Measurements from ENCODE around the gene TIRAP.

Gene TIRAP

DNA sequence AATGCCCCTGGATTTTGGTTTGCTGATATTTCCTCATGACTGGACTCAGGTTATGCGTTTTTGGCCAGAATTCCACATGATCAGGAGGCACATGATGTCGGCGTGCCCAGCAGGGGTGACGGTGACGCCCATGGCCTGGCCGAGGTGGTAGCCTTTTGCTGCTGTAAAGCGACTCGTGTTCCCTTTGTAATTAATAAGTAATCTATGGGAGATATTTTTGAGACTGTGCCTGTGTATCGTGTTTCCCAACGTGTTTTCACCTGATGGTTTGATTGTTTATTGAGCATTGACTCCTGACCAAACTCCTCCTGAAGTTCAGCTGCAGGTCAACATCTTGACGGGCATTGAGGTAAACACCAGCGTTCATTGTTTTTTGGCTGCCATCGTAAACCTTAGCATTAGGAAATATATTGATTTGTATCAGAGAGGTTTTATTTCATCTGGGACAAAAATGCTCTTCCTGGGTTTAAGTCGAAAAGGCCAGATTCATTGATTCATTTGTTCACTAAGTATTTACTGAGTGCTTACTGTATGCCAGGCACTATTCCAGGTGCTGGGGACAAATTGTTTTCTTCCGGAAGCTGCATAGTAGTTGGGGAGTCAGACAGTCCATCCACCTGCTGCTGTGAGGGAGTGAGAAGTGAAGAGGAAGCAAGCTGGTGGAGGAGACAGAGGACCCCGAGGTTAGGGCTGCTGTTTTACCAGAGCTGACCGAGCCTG is 44.5 kb downstream of the TIRAP start:
- no peak for DNase-seq

DNA sequence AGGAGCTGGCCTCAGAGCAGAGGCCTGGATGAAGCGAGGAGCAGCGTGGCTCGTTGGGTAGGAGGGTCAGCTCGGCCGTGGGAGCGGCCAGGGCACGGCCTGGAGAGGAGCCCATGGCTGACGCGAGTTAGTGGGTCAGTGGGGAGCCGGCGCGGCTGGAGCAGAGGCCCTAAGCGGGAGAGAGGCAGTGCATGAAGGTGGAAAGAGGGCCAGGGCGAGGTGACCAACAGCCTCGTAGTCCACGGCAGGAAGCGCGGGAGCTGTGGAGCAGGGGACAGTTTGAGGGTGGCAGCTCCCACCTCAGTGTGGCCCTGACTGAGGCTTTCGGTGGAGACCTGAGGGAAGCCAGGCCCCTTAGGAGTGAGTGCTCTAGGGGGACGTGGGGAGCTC is 45.1 kb downstream of the TIRAP start:
- no peak for DNase-seq

DNA sequence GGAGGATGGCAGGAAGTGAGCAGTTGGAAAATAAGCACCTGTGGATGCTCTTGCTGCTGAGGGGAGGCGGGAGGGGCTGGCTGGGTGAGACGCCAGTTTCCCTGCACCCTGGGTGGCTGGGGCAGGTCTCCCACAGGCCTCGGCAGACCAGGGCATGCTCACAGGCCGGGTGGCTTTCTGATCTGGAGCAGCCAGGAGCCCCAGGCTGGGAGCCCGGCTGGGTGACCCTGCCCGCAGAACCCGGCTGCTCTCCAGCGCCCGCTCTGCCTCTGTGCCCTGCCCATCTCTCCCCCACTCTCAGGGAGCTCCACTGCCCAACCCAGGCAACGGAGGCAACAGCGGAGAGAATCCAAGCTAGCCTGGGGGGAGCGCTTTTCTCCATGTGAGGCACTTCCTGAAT is 45.6 kb downstream of the TIRAP start:
- DNase-seq, result no peak

DNA sequence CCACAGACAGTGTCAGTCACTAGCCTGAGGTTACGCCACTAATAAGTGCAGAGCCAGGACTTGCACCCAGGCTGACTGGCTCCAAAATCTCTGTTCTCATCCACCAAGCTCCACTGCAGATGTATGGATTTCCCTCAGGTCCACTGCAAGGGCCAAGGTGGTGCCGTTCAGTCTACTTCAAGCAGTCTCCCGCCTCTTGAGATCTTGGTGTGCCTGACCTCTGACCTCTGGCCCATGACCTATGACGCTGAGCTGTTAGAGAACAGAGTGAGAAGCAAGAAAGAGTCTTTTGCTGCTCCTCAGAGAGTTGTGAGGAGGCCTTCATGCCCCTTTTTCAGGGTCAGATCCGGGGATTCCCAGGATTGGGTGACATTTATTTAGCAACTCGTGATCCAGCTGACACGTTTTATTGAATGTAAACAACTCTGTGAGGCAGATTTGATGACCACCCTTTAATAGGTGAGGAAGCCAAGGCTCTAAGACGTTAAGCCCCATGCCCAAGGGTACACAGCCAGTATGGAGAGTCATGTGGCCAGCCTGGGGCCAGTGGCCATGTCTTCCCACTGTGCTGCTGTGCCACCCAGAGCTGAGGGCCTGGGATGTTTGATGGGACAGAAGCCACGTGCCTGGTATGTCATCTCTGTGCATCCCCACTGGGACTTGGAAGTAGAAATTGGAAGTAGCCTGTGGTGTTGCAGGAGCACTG is 46.2 kb downstream of the TIRAP start:
- no peak for DNase-seq

DNA sequence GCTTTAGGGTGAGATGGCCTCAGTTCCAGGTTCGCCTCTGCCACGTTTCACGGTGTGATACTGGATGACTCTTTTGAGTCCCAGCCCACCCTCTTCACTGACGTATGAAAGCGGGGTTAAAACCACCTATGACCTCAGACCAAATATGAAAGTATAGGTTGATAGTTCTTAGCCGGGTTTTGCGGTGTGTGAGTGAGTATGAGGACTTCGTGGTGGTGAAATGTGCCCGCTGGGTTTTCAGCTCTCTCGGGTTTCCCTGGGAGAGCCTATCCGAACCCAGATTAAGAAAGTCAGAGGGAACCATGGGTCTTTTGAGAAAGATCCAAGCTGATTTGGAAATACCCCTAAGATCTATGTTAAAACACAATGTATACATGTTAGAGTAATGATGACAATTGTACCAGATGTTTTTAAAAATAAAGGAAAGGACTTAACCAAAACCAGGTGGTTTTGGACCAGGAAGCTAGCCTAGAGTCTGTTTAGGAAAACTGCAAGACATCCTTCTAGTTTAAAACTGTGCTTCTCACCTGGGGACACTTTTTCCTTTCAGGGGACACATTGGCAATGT is 46.8 kb downstream of the TIRAP start:
- no peak for DNase-seq

DNA sequence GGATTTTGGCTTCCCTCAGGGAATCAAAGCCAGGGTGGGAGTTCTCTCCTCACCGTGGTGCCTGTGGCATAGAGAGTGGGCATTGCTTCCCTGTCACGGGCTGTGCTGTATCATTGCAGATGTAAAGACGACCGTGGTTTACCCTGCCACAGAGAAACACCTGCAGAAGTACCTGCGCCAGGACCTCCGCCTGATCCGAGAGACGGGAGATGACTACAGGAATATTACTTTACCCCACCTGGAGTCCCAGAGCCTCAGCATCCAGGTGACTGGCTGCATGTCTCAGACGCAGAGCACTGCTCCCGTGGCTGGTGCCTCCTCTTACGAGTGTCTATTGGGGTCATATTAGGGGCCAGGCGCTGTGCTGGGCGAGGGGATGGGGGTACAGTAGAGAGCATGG is 48.4 kb downstream of the TIRAP start:
- no peak for DNase-seq

DNA sequence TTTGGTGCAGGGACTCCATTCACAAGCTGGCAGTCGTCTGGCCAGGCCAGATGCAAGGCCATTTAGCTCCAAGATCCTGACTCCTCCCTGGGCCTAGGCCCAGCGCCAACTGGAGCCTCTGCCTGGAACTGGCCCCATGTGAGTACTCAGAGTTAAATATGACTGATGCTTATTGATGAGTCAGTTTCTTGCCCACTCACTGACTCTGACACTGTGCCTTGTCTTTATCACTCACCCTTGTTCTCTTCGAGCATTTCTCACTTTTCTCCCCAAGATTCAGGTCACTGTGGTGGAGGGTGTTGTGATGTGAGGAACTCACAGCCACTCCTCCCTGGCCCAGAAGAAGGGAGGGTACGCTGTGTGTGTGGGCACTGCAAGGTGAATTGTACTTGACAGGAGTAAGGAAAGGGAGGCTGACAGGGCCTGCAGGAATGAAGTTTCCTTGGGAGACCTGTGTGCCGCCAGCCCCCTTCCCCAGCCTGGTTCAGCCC is 49.4 kb downstream of the TIRAP start:
- no peak for DNase-seq

DNA sequence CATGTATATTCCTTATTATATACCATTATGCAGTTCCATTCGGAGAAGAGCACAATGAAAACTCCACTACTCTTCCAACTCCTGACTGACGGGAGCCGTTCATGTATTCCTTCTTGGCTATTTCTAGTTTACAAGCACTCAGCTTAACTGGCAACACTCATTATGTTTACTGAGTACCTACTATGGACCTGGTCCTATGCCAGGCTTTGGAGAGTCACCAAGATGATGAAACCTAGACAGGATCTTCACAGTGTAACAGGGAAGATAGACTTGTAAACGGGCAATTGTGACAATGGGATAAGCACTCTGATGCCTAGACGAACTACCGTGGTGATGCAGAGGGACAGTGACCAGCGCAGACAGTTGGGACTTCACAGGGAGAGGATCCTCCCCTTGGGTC is 50.2 kb downstream of the TIRAP start:
- DNase-seq, result no peak

DNA sequence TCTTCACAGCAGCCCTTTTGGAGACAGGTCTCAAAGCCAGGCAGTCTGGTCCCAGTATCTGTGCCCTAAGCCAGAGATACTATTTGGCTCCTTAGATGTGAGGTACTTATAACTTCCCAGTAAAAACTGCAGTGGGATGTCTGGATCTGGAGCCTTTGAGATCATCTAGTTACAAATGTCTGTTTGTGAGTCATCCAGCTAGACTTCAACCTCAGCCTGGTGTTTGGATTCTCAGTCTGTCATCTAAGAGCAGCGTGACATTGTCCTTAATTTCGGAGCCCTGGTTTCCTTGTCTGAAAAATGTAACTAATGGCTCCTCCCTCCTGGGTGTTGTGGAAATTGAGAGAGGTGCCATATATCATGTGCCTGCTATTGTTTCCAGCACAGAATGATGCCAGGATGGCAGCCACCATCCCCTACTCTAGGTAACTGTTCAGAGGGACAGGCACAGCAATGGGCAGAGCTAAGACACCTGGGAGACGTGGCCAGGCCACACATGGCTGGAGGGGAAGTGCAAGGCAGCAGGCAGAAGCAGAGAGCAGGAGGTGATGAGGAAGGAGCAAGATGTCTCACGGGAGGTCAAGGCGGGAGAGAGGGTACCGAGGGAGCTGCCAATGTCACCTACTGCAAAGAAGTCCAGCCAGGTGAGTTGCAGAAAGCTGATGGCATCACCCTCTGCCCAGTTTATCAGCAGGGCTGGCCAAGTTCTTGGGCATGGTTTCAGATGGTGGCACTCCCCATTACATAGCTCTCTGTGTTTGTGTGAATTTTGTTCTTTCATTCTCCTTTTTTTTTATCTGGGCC is 52.0 kb downstream of the TIRAP start:
- no peak for DNase-seq

DNA sequence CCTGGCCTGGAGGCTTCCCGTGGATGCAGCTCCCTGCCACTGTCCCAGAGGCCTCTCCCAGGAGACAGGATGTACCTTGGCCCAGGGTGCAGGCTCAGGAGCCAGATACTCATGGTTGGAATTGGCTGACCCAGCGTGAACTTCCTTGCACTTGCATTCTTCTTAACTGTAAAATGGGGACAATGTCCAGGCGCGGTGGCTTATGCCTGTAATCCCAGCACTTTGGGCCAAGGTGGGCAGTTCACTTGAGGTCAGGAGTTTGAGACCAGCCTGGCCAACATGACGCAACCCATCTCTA is 52.5 kb downstream of the TIRAP start:
- no peak for DNase-seq

DNA sequence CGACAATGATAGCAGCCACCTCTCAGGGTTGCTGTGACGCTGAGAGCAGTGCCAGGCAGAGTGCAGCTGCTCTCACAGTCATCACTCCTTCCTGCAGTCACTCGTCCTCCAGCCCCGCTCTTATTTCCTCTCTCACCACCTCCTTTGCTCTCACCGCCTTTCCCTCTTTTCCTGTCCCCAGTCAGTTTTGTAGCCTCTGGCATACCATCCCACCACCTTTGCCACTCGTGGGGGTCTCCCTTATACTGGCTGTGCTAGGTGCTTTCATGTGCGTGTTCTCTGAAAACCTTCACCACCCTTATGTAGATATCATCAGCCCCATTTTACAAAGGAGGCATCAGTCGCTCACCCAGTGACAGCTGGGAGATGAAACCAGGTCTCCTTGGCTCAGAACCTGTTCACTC is 53.2 kb downstream of the TIRAP start:
- DNase-seq, result no peak

DNA sequence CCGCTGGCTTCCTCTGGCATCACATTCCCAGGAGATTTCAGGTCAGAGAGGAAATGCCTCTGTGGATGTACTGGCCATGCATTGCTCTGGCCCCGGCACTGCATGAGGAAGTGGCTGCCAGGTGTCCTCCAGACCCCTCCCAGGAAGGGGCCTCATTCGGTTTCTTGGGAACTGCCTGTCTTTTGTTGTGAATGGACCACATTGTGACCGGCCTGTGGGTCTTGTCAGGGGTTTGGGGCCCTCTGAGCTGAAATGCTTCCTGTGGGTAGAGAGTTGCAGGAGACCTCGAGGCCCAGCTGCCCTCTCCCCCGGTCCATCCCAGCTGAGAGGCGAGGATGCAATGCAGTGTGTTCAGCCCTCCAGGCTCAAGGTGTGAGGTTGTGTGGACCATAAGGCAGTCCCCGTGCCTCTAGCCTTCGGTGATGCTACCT is 53.8 kb downstream of the TIRAP start:
- DNase-seq, result no peak

DNA sequence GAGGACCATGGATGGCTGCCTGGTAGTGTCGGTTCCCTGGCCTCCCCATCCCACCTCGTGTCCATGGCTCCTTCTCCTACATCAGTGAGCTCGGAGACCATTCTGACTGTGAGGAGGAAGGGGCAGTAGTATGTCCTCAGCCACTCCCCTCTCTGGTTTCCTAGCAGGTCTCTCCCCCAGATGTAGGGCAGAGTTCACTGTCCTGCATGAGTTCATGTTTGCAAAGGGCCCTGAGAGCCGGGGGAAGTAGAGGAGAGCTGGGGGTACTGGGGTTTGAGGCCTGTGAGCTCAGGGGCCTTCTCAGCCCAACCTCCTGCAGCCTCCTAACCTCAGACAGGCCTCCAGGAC is 54.2 kb downstream of the TIRAP start:
- DNase-seq, result no peak

DNA sequence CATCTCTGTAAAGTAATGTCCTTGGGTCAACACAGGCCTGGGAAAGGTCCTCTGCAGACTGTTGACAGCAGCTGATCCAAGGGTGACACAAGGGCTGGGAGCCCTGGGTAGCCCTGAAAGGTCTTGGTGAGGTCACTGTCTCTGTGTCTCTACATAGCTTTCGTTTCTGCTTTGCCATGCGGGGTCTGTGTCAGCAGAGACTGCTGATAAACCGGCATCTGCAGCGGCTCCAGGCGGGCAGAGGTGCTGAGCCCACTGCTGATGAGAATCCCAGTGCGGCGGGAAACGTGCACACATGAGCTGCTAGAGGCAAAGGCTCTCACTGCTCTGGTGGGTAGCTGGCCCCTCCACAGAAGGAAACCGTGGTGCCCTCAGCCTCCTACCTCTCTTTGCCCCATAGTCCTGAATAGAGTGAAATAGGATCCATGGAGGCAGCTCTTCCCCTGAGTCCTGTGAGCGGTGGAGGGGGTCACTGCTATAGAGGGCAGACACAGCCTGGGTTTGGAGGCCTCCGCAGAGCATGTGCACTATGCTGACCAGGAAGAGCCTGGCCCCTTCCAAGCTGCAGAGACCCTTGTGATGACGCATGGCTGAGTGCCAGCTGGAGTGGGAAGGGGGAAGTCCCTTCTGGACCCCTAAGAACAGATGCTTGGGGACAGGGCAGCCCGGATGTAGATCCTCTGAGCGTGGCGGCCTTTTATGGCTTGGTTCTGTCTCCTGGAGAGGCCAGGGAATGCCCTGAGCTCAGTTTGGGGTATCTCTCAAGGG is 54.8 kb downstream of the TIRAP start:
- DNase-seq, result no peak

DNA sequence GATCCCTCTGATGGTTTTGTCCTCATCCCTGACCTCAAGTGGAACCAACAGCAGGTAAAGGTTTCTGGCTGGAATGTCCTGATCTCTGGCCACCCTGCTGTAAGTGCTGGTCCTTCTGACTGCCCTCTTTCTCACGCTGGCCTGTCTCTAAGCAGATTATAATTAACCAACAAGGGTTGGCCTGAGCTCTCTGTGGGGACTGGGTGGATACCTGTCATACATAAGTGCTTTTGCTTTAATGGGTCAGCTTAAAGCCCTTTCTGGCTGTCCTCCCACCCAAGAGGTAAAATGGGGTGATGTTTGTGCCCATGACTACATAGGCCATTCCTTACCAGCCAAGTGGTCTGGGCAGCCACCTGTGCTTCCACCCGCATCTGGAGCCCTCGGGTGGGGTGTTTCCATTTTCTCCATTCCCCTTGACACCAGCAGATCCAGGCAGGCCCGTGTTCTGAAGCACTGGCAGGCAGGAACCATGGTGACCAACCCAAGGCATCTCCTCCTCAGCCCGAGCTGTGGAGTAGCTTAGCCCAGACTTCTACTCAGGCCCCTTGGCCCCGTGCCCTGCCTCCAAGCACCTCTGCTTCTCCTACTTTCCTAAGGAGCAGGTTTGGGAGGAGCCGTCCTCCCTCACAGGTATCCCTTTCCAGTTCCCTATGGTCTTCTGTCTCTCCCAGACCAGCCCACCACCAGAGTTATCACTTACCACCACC is 55.6 kb downstream of the TIRAP start:
- no peak for DNase-seq

DNA sequence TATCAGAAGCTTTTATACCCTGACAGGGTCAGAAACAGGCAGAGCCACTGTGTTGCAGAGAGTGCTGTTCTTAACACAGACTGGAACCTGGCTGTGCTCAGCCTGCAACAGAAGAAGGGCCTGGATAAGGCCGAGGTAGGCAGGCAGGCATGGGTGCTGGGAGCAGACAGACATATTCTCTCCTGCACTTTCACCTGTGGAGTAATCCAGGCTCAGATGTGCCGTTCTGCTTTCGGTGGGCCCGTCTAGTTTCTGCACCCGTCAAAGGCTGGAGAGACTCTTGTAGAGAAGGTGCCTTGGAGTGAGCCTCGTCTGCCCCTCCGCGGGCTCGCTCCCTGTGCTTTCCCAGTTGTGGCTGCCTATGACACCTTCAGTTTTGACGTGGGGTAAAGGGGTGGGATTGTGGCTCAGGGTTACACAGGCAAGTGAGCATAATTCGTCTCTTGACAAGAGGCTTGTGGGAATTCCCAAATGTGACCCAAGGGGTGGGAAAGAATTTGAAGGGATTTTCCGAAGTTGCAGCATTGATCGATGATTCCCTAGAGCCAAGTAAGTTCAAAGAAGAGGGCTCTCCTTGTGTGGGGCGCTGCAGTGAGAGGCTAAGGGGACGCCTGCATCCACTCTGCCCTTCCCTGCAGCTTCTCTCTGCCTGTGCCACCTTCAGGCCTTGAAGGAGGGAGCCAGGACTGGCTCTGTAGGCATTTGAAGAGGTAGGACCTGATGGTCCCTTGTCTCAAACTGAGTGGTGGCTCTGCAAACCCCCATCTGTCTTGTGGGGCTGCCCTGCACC is 56.4 kb downstream of the TIRAP start:
- DNase-seq, result no peak

DNA sequence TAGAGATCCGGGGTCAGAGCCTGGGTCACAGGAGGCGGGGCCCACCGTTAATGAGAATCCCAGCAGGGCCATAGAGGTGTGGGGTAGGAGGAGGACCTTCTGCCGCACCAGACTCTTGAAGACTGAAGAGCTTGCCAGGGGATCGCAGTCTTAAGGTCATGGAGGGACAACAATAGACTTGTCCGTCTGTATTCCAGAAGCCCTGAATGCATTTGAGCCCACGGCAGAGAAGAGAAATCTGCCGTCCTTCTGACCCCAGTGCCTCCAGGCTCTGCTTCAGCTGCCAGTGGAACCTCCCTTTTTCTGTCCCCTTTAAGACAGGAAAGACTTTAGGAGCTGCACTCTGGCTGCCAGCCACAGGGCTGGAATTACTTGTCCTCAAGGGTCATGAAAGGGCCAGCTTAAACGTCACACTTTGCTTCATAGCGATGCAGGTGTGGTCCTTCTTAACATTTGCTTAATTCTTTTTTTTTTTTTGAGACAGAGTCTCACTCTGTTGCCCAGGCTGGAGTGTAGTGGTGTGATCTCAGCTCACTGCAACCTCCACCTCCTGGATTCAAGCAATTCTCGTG is 57.1 kb downstream of the TIRAP start:
- DNase-seq, result no peak

DNA sequence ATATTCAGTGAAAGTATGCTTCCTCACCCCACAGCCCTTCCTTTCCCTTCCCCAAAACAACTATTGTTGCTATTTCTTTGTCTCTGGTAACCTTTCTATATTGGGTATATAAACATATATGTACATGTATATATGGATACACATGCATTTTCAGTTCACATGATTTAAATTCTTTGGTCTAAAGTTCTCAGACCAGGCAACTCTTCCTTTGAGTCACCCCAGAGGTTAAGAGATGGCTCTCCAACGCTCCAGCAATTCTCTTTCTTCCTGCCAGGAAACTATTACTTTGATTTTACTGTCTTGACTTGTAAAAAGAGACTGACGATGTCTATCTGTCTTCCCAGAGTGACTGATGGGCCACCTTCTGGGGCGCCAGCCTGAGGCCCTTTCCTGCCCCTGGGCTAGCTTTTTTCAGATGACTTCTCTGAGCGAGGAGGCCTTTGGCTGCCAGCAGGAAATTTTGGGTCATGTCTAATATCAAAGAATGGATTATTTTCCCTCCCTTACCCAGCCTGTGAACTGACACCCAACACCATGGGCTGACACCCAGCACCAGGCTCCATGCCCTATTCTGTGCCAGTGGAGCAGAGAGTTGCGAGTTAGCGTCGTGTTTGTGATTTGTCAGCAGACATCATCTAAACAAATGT is 58.2 kb downstream of the TIRAP start:
- DNase-seq, result no peak

DNA sequence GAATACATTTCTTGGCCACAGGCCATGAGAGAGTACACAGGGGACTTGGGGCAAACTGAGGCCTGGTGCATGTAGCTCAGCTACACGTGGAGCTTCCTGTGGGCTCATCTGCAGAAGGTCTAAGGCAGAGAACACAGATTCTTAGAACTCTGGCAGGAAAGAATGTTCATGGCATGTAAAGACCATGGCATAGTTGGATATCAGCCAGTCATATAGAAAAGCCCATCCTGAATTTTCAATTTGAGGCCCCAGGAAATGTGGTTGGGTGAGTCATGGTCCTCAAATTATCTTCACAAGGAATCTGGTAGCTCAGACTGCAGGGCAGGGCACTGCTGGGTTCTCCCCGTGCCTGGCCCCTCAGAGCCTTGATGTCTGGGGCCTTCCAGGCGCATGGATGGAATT is 58.9 kb downstream of the TIRAP start:
- DNase-seq, result no peak

DNA sequence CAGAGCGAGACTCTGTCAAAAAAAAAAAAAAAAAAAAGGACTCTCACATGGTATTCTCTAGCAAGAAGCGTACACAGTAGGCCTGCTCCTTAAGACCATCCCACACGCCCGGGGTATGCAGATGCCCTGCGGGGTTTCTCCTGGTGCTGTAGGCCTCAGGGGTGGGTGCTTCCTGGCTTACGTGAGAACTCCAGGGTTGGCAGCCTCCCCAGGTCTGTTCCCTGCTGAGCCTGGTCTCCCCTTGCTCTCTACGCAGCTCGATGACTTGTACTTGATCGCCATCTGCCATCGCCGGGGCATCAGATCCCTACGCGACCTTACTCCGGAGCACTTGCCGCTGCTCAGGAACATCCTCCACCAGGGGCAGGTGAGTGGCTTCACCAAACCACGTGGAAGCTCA is 60.2 kb downstream of the TIRAP start:
- DNase-seq, result no peak

Measured in activated CD4-positive, CD25-positive, alpha-beta regulatory T cell treated with anti-CD3 and anti-CD28 coated beads, Interleukin-2, amount 50 U/mL, for 72 hours (primary cell).